Fibroblast of lung (primary cell): ENCODE data around the gene PTPN2. TPM values are rescaled to one million over a fixed set of nuclear protein-coding genes. Genes with fewer than 3 reads are reported as not detected.

Experiments used
- DNase-seq, 2 donors: peaks; one replicate each; pipeline versions ENCODE4 v3.0.0 to v3.0.0-alpha.2; 2010; ENCODE audit warnings: low read depth in 2 of 2
- H2AFZ ChIP-seq: 2 replicates; pipeline ENCODE4 v1.5.1; 2012; ENCODE audit warnings: low read length, control low read depth, inconsistent platforms
- H3K27ac ChIP-seq: 2 replicates; pipeline ENCODE4 v1.5.1; 2011; ENCODE audit warnings: low read length, control low read depth; ENCODE audit not compliant: insufficient read depth
- H3K27me3 ChIP-seq: 2 replicates; pipeline ENCODE4 v1.5.1; 2011; ENCODE audit warnings: mild to moderate bottlenecking, low read length; ENCODE audit not compliant: control insufficient read depth, insufficient read depth
- H3K36me3 ChIP-seq: 2 replicates; pipeline ENCODE4 v1.5.1; 2011; ENCODE audit warnings: low read length; ENCODE audit not compliant: control insufficient read depth, insufficient read depth
- H3K4me1 ChIP-seq: 2 replicates; pipeline ENCODE4 v1.5.1; 2011; ENCODE audit warnings: low read length; ENCODE audit not compliant: control insufficient read depth, insufficient read depth; ENCODE audit errors: extremely low read depth
- H3K4me2 ChIP-seq: 2 replicates; pipeline ENCODE4 v1.5.1; 2011; ENCODE audit warnings: low read length, control low read depth; ENCODE audit not compliant: insufficient read depth; ENCODE audit errors: extremely low read depth
- H3K4me3 ChIP-seq, 4 experiments: fragments of 200-600 bp in 1 of 4; sonication (generic) in 1 of 4; replicated peaks in 1 of 4; 2 replicates each; pipeline ENCODE4 v1.5.1; 2011 to 2016; ENCODE audit warnings: low read length in 4 of 4, low read depth in 3 of 4, mild to moderate bottlenecking in 3 of 4, control low read depth in 2 of 4, inconsistent platforms in 1 of 4, mixed read lengths in 1 of 4; ENCODE audit not compliant: insufficient read depth in 1 of 4; ENCODE audit errors: control extremely low read depth in 1 of 4
- H3K79me2 ChIP-seq: 2 replicates; pipeline ENCODE4 v1.5.1; 2012; ENCODE audit warnings: mild to moderate bottlenecking, low read length, inconsistent platforms; ENCODE audit not compliant: control insufficient read depth, insufficient read depth
- H3K9ac ChIP-seq: 2 replicates; pipeline ENCODE4 v1.5.1; 2011; ENCODE audit warnings: mild to moderate bottlenecking, low read length, control low read depth; ENCODE audit not compliant: insufficient read depth
- H3K9me3 ChIP-seq: 2 replicates; pipeline ENCODE4 v1.5.1; 2012; ENCODE audit warnings: low read depth, low read length; ENCODE audit not compliant: control insufficient read depth, insufficient read depth
- H4K20me1 ChIP-seq: 2 replicates; pipeline ENCODE4 v1.5.1; 2011; ENCODE audit warnings: low read length; ENCODE audit not compliant: control insufficient read depth, insufficient read depth; ENCODE audit errors: extremely low read depth
- EZH2 ChIP-seq: IDR thresholded peaks from 2 replicates; pipeline ENCODE4 v1.5.1; 2012; ENCODE audit warnings: low read length, control low read depth, mild to moderate bottlenecking; ENCODE audit errors: missing control alignments
- polyA plus RNA-seq, 2 donors: library from polyadenylated mRNA; depleted of rRNA in 1 of 2; stranded (reverse) in 1 of 2; unstranded in 1 of 2; fragments of >200 nt; gene quantifications; 2 replicates each; pipeline ENCODE4 v1.2.1, GENCODE V29; 2011 to 2012; ENCODE audit warnings: missing spikeins in 1 of 2
- total RNA-seq: library from RNA; depleted of rRNA; stranded (reverse); fragments of >200 nt; gene quantifications from 2 replicates; pipeline ENCODE4 v1.2.1, GENCODE V29; 2014
- TF ChIP-seq, protein P1 (sequence below), 2 donors: IDR thresholded peaks in 1 of 2; conservative IDR thresholded peaks in 1 of 2; 1 replicate in 1 of 2; 2 replicates in 1 of 2; pipeline ENCODE4 v1.5.1; 2011 to 2012; ENCODE audit warnings: low read length in 2 of 2, control low read depth in 1 of 2, inconsistent platforms in 1 of 2, low read depth in 1 of 2, mild to moderate bottlenecking in 1 of 2

Gene PTPN2
- total and polyA plus RNA-seq, 2 donors (not counting 1 experiment from before 2014, with no cell fraction given), result 23.6 to 23.7 TPM

DNA sequence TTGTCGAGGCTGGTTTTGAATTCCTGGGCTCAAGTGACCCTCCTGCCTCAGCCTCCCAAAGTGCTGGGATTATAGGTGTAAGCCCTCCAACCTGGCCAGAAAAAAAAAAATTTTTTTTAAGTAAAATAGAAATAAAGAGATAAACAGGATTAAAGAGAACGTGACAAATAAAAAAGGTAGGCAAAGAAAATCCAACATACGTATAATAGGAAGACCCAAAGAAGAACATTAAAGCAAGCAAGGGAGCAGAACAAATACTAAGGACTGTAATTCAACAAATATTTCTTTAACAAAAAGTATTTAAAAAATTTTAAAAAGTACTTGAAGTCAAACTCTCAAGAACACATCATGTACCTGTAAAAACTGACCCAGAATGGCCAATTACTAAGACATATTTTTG, 56.4 kb downstream of the PTPN2 start:
- no peaks in the 10 kb centered on the region for H3K27me3 ChIP-seq
- H3K27ac ChIP-seq, result no peak overlapping the region
- H3K4me2 ChIP-seq, result no peak overlapping the region
- no peaks in the 10 kb centered on the region for H3K4me1 ChIP-seq
- TF ChIP-seq, protein P1, sequence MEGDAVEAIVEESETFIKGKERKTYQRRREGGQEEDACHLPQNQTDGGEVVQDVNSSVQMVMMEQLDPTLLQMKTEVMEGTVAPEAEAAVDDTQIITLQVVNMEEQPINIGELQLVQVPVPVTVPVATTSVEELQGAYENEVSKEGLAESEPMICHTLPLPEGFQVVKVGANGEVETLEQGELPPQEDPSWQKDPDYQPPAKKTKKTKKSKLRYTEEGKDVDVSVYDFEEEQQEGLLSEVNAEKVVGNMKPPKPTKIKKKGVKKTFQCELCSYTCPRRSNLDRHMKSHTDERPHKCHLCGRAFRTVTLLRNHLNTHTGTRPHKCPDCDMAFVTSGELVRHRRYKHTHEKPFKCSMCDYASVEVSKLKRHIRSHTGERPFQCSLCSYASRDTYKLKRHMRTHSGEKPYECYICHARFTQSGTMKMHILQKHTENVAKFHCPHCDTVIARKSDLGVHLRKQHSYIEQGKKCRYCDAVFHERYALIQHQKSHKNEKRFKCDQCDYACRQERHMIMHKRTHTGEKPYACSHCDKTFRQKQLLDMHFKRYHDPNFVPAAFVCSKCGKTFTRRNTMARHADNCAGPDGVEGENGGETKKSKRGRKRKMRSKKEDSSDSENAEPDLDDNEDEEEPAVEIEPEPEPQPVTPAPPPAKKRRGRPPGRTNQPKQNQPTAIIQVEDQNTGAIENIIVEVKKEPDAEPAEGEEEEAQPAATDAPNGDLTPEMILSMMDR (conservative IDR thresholded peaks at IDR 0.05 in 1 of 2, IDR thresholded peaks at IDR 0.05 in 1 of 2; ENCODE audit: low read depth in 1 of 2, low read length in 2 of 2), result no peak
- no peak for TF ChIP-seq EZH2
- DNase-seq, result no peak
- H3K9ac ChIP-seq, result no peak overlapping the region
- H2AFZ ChIP-seq, result no peak overlapping the region
- no peaks in the 10 kb centered on the region for H3K9me3 ChIP-seq
- no peaks in the 10 kb centered on the region for H4K20me1 ChIP-seq
- H3K79me2 ChIP-seq, result no peaks in the 10 kb centered on the region
- no peak overlapping the region for H3K4me3 ChIP-seq
- peaks cover 1% of the 10 kb centered on the region for H3K36me3 ChIP-seq

DNA sequence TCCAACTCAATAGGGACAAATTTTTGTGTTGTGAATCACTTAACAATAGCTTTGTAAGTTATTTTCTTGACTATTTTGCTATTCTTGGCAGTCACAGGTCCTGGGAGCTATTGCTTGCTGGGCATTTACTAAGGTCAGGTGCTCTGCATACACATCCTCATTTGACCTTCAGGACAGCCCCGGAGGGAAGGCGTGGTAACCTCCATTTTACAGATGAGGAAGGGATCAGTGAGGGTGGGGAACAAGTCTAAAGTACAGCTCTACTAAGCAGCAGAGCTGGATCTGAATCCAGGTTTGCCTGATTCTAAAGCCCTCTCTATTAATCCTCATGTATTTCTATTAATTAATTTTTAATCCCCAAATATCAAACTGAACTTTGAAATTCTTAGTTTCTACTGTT, 58.8 kb downstream of the PTPN2 start:
- Histone ChIP-seq H3K79me2 (no peaks in the 10 kb centered on the region), H3K4me1 (no peaks in the 10 kb centered on the region), H2AFZ (no peak overlapping the region), H3K9ac (no peak overlapping the region), H3K9me3 (no peaks in the 10 kb centered on the region), H3K4me3 (no peak overlapping the region), H3K4me2 (no peak overlapping the region), H3K27ac (no peak overlapping the region), H4K20me1 (no peaks in the 10 kb centered on the region), H3K36me3 (no peaks in the 10 kb centered on the region), H3K27me3 (no peaks in the 10 kb centered on the region)
- no peak for TF ChIP-seq EZH2
- TF ChIP-seq, protein P1 (conservative IDR thresholded peaks at IDR 0.05 in 1 of 2, IDR thresholded peaks at IDR 0.05 in 1 of 2; ENCODE audit: low read depth in 1 of 2, low read length in 2 of 2), result no peak
- no peak for DNase-seq

DNA sequence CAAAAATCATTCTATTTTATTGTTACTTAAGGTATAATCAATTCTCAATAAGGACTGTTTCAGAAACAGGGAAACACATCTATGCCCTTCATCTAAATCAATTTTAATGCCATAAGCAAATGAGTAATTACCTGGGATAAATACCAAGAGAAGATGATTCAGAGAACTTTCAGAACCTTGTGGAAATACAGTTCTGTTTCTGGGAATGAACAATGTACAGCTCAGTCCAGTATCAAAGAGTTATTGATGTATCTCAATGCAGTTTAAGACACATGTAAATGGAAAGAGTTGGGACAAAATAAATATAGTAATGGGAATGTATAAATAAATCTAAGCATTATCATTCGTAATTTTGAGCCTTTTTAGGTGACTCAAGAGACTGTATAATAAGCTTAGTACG, 60.1 kb downstream of the PTPN2 start:
- Histone ChIP-seq H4K20me1 (no peaks in the 10 kb centered on the region), H3K79me2 (no peaks in the 10 kb centered on the region), H3K27ac (no peak overlapping the region), H3K4me1 (no peaks in the 10 kb centered on the region), H3K27me3 (no peaks in the 10 kb centered on the region), H2AFZ (no peak overlapping the region), H3K4me2 (no peak overlapping the region), H3K4me3 (no peak overlapping the region), H3K9ac (no peak overlapping the region), H3K36me3 (no peaks in the 10 kb centered on the region), H3K9me3 (no peaks in the 10 kb centered on the region)
- DNase-seq, result no peak
- TF ChIP-seq EZH2, result no peak
- TF ChIP-seq, protein P1 (conservative IDR thresholded peaks at IDR 0.05 in 1 of 2, IDR thresholded peaks at IDR 0.05 in 1 of 2; ENCODE audit: low read depth in 1 of 2, low read length in 2 of 2), result no peak
